COLO668 (cell line): ENCODE measurements around the gene DDX31.
"Not testable (repeated sequence)": the region's sequence is repeated elsewhere in the genome, so short reads cannot be mapped to it uniquely, and the experiment has no call there.

Experiments used
- DNase-seq: peaks from one replicate; lab custom pipeline; 2025; ENCODE audit not compliant: unreplicated experiment; lab: John Stamatoyannopoulos, UW

DDX31 gene

GRCh38 chr9:132582786-132583583, 86.8 kb downstream of the DDX31 start:
- DNase-seq = no peak

GRCh38 chr9:132582276-132582785, 87.5 kb downstream of the DDX31 start, which contains the start of gene BARHL1:
BARHL1 (plus strand) TSS chr9:132582606; CDS start chr9:132582798, 192 bp downstream.
- DNase-seq = no peak

GRCh38 chr9:132579427-132579798, 90.4 kb downstream of the DDX31 start:
- DNase-seq = no peak

GRCh38 chr9:132578367-132578932, 91.3 kb downstream of the DDX31 start:
- no peak for DNase-seq

- no peak for DNase-seq
Measured at GRCh38 chr9:132577119-132577518, 92.7 kb downstream of the DDX31 start.

- no peak for DNase-seq
Measured at GRCh38 chr9:132575811-132576210, 94.0 kb downstream of the DDX31 start.

GRCh38 chr9:132575005-132575609, 94.7 kb downstream of the DDX31 start:
- peak; percentile 77 for DNase-seq

GRCh38 chr9:132572921-132573320, 96.9 kb downstream of the DDX31 start:
- no peak for DNase-seq

GRCh38 chr9:132571806-132572600, 97.8 kb downstream of the DDX31 start:
- DNase-seq = no peak

GRCh38 chr9:132568787-132569186, 101.0 kb downstream of the DDX31 start:
- DNase-seq = not testable (repeated sequence)

GRCh38 chr9:132564526-132564925, 105.3 kb downstream of the DDX31 start:
- no peak for DNase-seq

- no peak for DNase-seq
Measured at GRCh38 chr9:132562306-132562573, 107.5 kb downstream of the DDX31 start.

- DNase-seq = no peak
Measured at GRCh38 chr9:132560616-132561202, 109.1 kb downstream of the DDX31 start.

GRCh38 chr9:132559711-132560110, 110.1 kb downstream of the DDX31 start:
- DNase-seq = no peak

GRCh38 chr9:132557159-132557558, 112.6 kb downstream of the DDX31 start:
- DNase-seq = no peak

GRCh38 chr9:132556714-132557113, 113.1 kb downstream of the DDX31 start:
- no peak for DNase-seq

GRCh38 chr9:132556235-132556634, 113.5 kb downstream of the DDX31 start:
- DNase-seq = no peak

GRCh38 chr9:132555528-132555927, 114.3 kb downstream of the DDX31 start:
- DNase-seq = no peak

GRCh38 chr9:132554755-132555154, 115.0 kb downstream of the DDX31 start:
- DNase-seq = no peak

- no peak for DNase-seq
Measured at GRCh38 chr9:132552041-132552440, 117.7 kb downstream of the DDX31 start.

GRCh38 chr9:132551556-132551955, 118.2 kb downstream of the DDX31 start:
- no peak for DNase-seq
